CD14-positive monocyte (primary cell): ENCODE measurements around the gene DTD1. TPM values are rescaled to one million over a fixed set of nuclear protein-coding genes. Genes with fewer than 3 reads are reported as not detected.

ENCODE experiments used
- DNase-seq, 3 donors: peaks; one replicate each; pipeline ENCODE4 v3.0.0-alpha.2; 2011 to 2022
- H2AFZ ChIP-seq: 2 replicates; pipeline ENCODE4 v1.6.0; 2012; ENCODE audit warnings: mild to moderate bottlenecking, low read depth, low read length, inconsistent platforms; ENCODE audit not compliant: insufficient read depth, poor library complexity, severe bottlenecking
- H3K27ac ChIP-seq, 2 donors: 1 replicate in 1 of 2; 2 replicates in 1 of 2; pipeline ENCODE4 v1.5.1; 2012 to 2013; ENCODE audit warnings: low read length in 2 of 2, control low read depth in 1 of 2, inconsistent platforms in 1 of 2, low read depth in 1 of 2, mild to moderate bottlenecking in 1 of 2
- H3K27me3 ChIP-seq, 2 donors: one replicate each; pipeline versions ENCODE4 v1.6.0 to v1.6.1; 2011 to 2013; ENCODE audit warnings: low read length in 2 of 2; ENCODE audit not compliant: control insufficient read depth in 2 of 2, insufficient read depth in 2 of 2
- H3K36me3 ChIP-seq, 2 donors: replicated peaks in 1 of 2; 1 replicate in 1 of 2; 2 replicates in 1 of 2; pipeline versions ENCODE4 v1.5.1 to v1.6.1; 2012 to 2013; ENCODE audit warnings: low read length in 2 of 2, control low read depth in 1 of 2, inconsistent platforms in 1 of 2, mild to moderate bottlenecking in 1 of 2; ENCODE audit not compliant: insufficient read depth in 2 of 2, control insufficient read depth in 1 of 2
- H3K4me1 ChIP-seq, 2 donors: 1 replicate in 1 of 2; 2 replicates in 1 of 2; pipeline versions ENCODE4 v1.5.1 to v1.6.1; 2012 to 2013; ENCODE audit warnings: low read length in 2 of 2, control low read depth in 1 of 2, inconsistent platforms in 1 of 2, mild to moderate bottlenecking in 1 of 2, moderate library complexity in 1 of 2; ENCODE audit not compliant: insufficient read depth in 2 of 2, control insufficient read depth in 1 of 2
- H3K4me2 ChIP-seq: replicated peaks from 2 replicates; pipeline ENCODE3; 2012; ENCODE audit warnings: low read length, moderate library complexity, mild to moderate bottlenecking; ENCODE audit not compliant: poor library complexity, severe bottlenecking; ENCODE audit errors: extremely low read depth
- H3K4me3 ChIP-seq, 3 experiments: fragments of 200-600 bp in 1 of 3; sonication (generic) in 1 of 3; replicated peaks in 1 of 3; 1 replicate in 2 of 3; 2 replicates in 1 of 3; pipeline ENCODE4 v1.5.1; 2011 to 2013; ENCODE audit warnings: low read length in 3 of 3, mild to moderate bottlenecking in 3 of 3, control low read depth in 2 of 3, low read depth in 2 of 3, inconsistent platforms in 1 of 3, moderate library complexity in 1 of 3
- H3K79me2 ChIP-seq: 2 replicates; pipeline ENCODE4 v1.6.0; 2012; ENCODE audit warnings: mild to moderate bottlenecking, control low read depth, inconsistent platforms, low read length, moderate library complexity; ENCODE audit not compliant: insufficient read depth
- H3K9ac ChIP-seq: 2 replicates; pipeline ENCODE4 v1.6.0; 2017; ENCODE audit warnings: low read length, mild to moderate bottlenecking; ENCODE audit not compliant: insufficient read depth, poor library complexity, severe bottlenecking
- H3K9me3 ChIP-seq, 2 donors: replicated peaks in 1 of 2; 1 replicate in 1 of 2; 2 replicates in 1 of 2; pipeline versions ENCODE4 v1.5.1 to v1.6.1; 2012 to 2013; ENCODE audit warnings: low read length in 2 of 2, control low read depth in 1 of 2; ENCODE audit not compliant: control insufficient read depth in 1 of 2, insufficient read depth in 1 of 2
- H4K20me1 ChIP-seq: 2 replicates; pipeline ENCODE4 v1.6.0; 2012; ENCODE audit warnings: mild to moderate bottlenecking, low read length, control low read depth, moderate library complexity; ENCODE audit not compliant: insufficient read depth
- H3K27ac Mint-ChIP-seq, 7 donors: one replicate each; pipeline ENCODE4 v1.8.0; 2020; ENCODE audit warnings: mild to moderate bottlenecking in 7 of 7, mixed read lengths in 7 of 7, moderate library complexity in 6 of 7, inconsistent platforms in 2 of 7
- H3K27me3 Mint-ChIP-seq, 3 donors: one replicate each; pipeline ENCODE4 v1.8.0; 2021 to 2022; ENCODE audit warnings: low read depth in 3 of 3, mild to moderate bottlenecking in 3 of 3, mixed read lengths in 3 of 3, moderate library complexity in 3 of 3, inconsistent platforms in 1 of 3
- H3K36me3 Mint-ChIP-seq, 2 donors: one replicate each; pipeline ENCODE4 v1.8.0; 2020; ENCODE audit warnings: mixed read lengths in 2 of 2, inconsistent platforms in 1 of 2, mild to moderate bottlenecking in 1 of 2
- H3K4me1 Mint-ChIP-seq: one replicate; pipeline ENCODE4 v1.8.0; 2020; ENCODE audit warnings: mild to moderate bottlenecking, mixed read lengths
- H3K4me3 Mint-ChIP-seq, 2 donors: one replicate each; pipeline ENCODE4 v1.8.0; 2020; ENCODE audit warnings: mild to moderate bottlenecking in 2 of 2, mixed read lengths in 2 of 2, moderate library complexity in 1 of 2
- H3K9me3 Mint-ChIP-seq, 7 donors: one replicate each; pipeline ENCODE4 v1.8.0; 2020 to 2022; ENCODE audit warnings: mixed read lengths in 7 of 7, mild to moderate bottlenecking in 6 of 7, moderate library complexity in 6 of 7, inconsistent platforms in 2 of 7
- WGBS: methylation state at CpG from one replicate; pipeline ENCODE4 v1.1.5; 2013; ENCODE audit warnings: missing lambda C conversion rate; ENCODE audit not compliant: insufficient coverage; 5-methylcytosine and 5-hydroxymethylcytosine counted together
- intact Hi-C, 2 donors: fragments of 100-400 bp; cut with micrococcal nuclease; formaldehyde crosslinking; loops; one replicate each; pipeline versions ENCODE4 v1.15.0 to v1.15.1; 2023
- polyA plus RNA-seq, 3 donors: library from polyadenylated mRNA; depleted of rRNA in 1 of 3; unstranded in 2 of 3; stranded (reverse) in 1 of 3; fragments of 300-500 nt in 2 of 3; fragments of >200 nt in 1 of 3; fragmentation: Illumina TruSeq in 2 of 3; gene quantifications; 1 replicate in 2 of 3; 2 replicates in 1 of 3; pipeline ENCODE4 v1.2.3, GENCODE V29; 2012 to 2021
- TF ChIP-seq, protein P1 (sequence below): fragments of 200-600 bp; IDR thresholded peaks from one replicate; pipeline ENCODE4 v1.8.0; 2022; ENCODE audit warnings: antibody characterized with exemption, mild to moderate bottlenecking

Gene DTD1
- polyA plus RNA-seq, 3 donors: 18.8 to 33.6 (median 26.3) TPM

DNA sequence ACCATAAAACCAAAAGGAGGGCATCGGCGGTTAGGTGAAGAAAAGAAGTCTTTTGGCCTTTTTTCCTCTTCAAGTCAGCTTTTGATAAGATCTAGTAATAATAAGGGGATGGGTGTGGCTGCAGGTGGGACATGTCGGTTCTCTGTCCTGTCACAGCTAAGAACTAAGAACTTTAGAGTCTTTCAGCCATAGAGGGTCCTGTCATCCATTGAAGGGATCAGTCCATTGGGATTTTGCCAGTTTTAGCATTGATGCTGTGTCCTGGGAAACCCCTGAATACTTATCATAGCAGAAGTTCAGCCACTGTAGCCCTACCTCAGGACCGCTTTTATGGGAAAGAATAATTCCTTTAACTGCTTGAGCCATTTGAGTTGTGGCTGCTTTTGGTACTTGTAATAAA lies 207.5 kb downstream of the DTD1 start:
- intact Hi-C loops: loop anchor here (5.0 to 10.0 kb wide), 4 partner anchors 211 to 661 kb away; partner anchors contain the start of genes KAT14 (in 2 of the 2), PET117 (in 2 of the 2), DTD1 (in 1 of the 2) and SMIM26 (in 1 of the 2)
- H3K4me1 ChIP-seq: peaks cover 6% of the 10 kb centered on the region in 2 donors
- Mint-ChIP-seq H3K9me3 (peaks cover 0 to 10% (median 4%) of the 10 kb centered on the region in 7 donors), H3K27ac (no peak overlapping the region), H3K36me3 (no peaks in the 10 kb centered on the region), H3K4me1 (peaks cover 8% of the 10 kb centered on the region), H3K4me3 (no peak overlapping the region), H3K27me3 (peaks cover 0 to 17% (median 9%) of the 10 kb centered on the region in 3 donors)
- no peak for DNase-seq
- H3K36me3 ChIP-seq: no peaks in the 10 kb centered on the region
- TF ChIP-seq, protein P1, sequence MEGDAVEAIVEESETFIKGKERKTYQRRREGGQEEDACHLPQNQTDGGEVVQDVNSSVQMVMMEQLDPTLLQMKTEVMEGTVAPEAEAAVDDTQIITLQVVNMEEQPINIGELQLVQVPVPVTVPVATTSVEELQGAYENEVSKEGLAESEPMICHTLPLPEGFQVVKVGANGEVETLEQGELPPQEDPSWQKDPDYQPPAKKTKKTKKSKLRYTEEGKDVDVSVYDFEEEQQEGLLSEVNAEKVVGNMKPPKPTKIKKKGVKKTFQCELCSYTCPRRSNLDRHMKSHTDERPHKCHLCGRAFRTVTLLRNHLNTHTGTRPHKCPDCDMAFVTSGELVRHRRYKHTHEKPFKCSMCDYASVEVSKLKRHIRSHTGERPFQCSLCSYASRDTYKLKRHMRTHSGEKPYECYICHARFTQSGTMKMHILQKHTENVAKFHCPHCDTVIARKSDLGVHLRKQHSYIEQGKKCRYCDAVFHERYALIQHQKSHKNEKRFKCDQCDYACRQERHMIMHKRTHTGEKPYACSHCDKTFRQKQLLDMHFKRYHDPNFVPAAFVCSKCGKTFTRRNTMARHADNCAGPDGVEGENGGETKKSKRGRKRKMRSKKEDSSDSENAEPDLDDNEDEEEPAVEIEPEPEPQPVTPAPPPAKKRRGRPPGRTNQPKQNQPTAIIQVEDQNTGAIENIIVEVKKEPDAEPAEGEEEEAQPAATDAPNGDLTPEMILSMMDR: no peak
- no peak overlapping the region for H3K4me3 ChIP-seq
- H3K9me3 ChIP-seq: no peaks in the 10 kb centered on the region
- H3K79me2 ChIP-seq: no peaks in the 10 kb centered on the region
- WGBS: 95% methylated on average over 3 of the region's 4 CpGs
- no peak overlapping the region for H2AFZ ChIP-seq
- peaks cover 0 to 9% of the 10 kb centered on the region in 2 donors for H3K27me3 ChIP-seq
- H3K4me2 ChIP-seq: no peak overlapping the region
- no peak overlapping the region for H3K27ac ChIP-seq
- H3K9ac ChIP-seq: no peak overlapping the region
- H4K20me1 ChIP-seq: no peaks in the 10 kb centered on the region

DNA sequence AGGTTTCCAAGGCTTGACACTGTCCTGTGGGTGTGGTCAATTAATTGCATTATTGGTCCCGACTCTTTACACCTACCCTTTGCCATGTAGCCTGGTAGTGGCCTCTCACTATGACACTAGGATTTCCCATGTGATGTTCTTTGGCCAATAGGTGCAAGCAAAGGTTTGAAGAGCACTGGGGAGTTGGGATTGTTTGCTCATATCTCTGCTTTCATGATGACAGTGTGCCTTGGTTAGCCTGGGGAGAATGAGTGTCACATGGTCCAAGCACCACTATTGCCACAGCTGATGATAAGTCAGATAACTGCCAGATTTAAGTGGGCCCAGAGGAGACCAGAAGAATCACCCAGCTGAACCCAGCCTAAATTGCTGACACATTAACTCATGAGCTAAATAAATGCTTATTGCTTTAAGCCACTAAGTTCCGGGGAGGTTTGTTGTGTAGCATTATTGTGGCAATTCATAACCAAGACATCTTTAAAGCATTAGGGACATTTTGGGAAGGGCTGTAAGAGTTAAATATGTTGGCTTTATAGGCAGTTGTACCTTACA lies 208.5 kb downstream of the DTD1 start:
- H3K4me3 Mint-ChIP-seq: no peak overlapping the region
- H3K79me2 ChIP-seq: no peaks in the 10 kb centered on the region
- TF ChIP-seq, protein P1: no peak
- no peak overlapping the region for H3K9ac ChIP-seq
- no peak overlapping the region for H3K4me2 ChIP-seq
- peaks cover 3 to 12% (median 9%) of the 10 kb centered on the region in 3 donors for H3K27me3 Mint-ChIP-seq
- peaks cover 0 to 10% (median 4%) of the 10 kb centered on the region in 7 donors for H3K9me3 Mint-ChIP-seq
- no peak overlapping the region for H3K27ac ChIP-seq
- no peak for DNase-seq
- H3K27ac Mint-ChIP-seq: no peak overlapping the region
- peaks cover 8% of the 10 kb centered on the region for H3K4me1 Mint-ChIP-seq
- WGBS: no CpG with 5 or more reads among the region's 2 CpGs
- intact Hi-C loops: loop anchor here (5.0 to 10.0 kb wide), 4 partner anchors 212 to 662 kb away; partner anchors contain the start of genes KAT14 (in 2 of the 2), PET117 (in 2 of the 2), DTD1 (in 1 of the 2) and SMIM26 (in 1 of the 2)
- peaks cover 6% of the 10 kb centered on the region in 2 donors for H3K4me1 ChIP-seq
- no peak overlapping the region for H3K4me3 ChIP-seq
- H2AFZ ChIP-seq: no peak overlapping the region
- H3K27me3 ChIP-seq: peaks cover 0 to 3% of the 10 kb centered on the region in 2 donors
- H3K36me3 ChIP-seq: no peaks in the 10 kb centered on the region
- no peaks in the 10 kb centered on the region for H3K9me3 ChIP-seq
- no peaks in the 10 kb centered on the region for H3K36me3 Mint-ChIP-seq
- no peaks in the 10 kb centered on the region for H4K20me1 ChIP-seq
